Gastrocnemius medialis (tissue), 4 donors: Measurements from ENCODE around the gene ZNF804B. TPM values are rescaled to one million over a fixed set of nuclear protein-coding genes. Genes with fewer than 3 reads are reported as not detected.

Source experiments
- total RNA-seq, 4 donors: library from RNA; depleted of rRNA; stranded (reverse); fragments of >200 nt; gene quantifications; one replicate each; pipeline versions ENCODE4 v1.1.0 to v1.2.3, GENCODE V29; 2016

Gene ZNF804B
- total RNA-seq, 4 donors from 2014 or later: not detected

Other genes starting within 250 kb of the ZNF804B start
- gene TEX47, start 36.0 kb downstream of the ZNF804B start, total RNA-seq: not detected